ENCODE data around the gene STN1.
A peak's percentile ranks its signal among the peaks of the same experiment; 100 is the strongest.

The STN1 gene

DNA sequence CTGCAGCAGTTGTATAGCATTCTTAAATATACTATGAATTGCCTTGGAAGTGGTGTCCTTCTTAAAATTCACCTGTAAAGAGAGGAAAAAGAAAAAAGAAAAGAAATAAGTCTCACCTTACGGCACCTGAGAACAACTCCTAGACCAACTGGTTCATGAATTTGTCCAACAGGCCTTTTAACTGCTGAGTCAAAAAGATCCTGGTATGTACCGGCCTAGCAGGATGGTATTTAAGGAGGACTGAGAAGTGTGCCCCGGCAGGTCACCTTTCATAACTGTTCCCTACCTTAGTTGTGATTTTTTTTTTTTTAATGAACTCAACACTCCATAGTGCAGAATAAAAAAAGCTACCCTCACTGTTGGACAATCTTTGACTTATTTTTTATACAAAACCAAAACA is 25.8 kb downstream of the STN1 start:
- DNase-seq: no peak

DNA sequence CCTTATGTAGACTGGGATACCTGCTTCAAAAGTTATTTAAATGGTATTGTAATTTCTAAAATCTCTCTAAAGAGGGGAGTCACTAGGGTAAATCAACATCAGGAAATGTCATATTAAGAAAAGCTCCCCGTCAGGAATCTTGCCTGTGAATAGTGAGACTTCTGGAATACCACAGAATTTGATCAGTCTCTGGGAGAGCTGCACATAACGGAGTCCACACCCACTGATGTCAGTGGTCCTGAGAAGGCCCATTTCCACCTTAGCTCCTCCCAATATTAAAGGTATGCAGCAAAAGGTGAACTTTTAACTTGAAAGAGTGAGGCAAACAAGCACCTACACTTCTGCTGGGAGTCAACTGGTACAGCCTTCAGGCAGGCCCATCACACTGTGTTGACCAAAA is 27.3 kb downstream of the STN1 start:
- DNase-seq: no peak

DNA sequence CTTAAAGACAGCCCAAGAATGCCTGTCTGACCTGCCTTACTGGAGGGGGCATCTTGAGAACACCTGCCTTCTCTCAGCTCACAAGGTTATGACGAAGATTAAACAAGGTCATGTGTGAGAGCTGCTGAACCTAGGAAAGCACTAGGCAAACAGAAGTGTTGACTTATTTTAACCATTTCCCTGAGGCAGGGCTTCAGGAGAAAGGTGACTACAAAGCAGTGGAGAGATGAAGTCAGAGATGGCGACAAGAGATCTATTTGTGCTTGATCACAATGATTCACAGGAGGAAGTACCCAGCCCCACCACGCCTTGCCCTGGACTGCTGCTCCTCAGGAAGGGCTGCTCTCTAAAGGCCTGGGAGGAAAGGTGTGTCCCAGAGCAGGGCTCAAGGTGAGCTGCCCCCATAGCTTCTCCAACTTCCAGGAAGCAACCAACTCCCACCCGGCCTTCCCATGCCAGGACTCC is 27.8 kb downstream of the STN1 start:
- DNase-seq: no peak

DNA sequence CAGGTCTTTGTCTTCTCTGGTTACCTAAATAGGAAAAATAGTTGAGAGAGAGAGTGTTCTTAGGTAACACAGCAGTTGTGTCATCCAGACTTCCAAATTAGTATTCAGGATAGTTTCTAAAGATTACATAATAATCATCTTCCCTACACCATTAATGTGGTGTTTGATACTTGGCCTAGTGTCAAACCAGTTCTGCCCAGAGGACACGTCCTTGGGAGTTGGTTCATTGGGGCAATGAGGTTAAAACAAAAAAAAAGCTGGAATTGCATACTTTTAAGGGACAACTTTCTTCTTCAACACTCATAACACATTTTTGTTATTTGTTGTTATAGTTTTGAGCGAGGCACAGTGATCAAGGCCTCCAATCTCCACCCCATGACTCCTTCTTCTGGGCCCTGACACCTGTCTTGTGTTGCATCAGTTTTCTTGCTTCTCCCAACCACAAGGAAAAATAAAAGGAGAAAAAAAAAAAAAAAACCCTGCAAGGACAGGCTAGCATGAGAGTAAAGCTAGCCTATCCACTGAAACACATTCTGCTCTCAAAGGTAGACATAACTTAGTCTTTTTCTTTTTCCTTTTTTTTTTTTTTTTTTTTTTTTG is 28.8 kb downstream of the STN1 start:
- DNase-seq: no peak

DNA sequence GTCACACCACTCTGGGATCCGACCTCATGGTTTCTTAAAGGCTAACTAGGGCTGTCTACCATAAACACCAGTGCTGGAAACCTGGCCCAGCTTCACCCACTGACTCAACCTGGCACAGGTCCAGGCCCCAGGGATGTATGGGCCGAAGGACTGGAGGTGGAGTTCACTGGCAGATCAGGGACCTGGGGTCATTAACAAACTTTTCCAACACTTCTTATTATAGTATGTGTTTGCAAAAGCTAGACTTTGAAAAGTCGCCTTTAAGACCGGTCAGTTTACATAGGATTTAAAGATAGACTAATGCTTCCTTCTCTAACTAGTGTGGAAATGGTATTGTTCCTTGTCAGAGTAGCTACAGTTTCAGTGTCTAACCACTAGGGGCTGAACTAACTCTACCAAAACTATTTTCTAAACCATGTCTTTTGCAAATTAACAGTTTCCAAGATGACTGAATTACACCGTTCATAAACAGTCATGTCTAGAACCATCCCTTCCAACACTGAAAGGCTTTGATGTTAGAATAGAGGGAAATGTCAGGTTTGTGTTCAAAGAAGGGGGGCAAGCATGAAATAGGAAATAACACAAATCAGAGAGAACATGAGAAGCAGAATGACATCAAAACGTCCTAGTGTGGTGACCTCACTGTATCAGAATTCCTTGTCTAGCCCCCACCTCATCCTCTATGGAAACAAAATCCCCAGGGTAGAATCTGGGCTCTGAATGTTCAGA is 29.7 kb downstream of the STN1 start:
- peak; percentile 83 for DNase-seq

DNA sequence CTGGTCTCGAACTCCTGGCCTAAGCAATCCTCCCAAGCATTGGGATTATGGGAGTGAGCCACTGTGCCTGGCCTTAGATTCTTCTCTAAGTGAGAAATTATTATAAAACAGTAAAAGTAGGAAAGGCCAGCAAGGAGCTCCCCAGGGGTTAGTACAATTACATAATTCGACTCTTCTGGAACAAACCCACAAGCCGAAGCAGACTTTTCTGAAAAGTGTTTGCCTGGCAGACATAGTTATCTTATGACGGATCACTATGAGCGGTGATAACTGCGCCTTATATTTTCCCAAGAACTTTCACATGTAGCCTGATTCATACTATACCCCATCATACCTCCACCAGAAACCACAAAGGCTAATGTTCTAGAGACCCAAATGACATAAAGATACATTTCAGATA is 32.4 kb downstream of the STN1 start:
- peak; percentile 15 for DNase-seq

DNA sequence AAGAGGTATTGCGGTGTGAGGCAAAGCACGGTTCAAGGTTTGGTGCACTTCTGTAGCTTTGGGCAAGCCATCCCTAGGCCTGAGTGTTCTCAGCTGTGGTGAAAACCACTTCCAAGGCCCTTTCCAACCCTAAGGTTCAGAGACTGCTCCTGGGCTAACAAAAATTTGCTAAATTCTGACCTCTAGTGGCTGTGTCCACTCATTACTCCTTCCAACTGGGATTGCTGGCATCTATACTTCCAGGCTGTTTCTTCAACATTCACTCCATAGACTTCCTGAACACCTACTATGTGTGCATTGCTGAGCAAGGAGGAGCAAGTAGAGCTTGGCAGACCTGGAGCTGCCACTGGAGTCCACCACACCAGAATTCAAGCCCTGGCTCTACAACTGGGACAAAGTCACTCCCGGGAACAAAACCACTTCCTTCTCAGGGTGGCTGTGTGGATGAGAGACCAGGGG is 33.3 kb downstream of the STN1 start:
- DNase-seq: peak; percentile 70

DNA sequence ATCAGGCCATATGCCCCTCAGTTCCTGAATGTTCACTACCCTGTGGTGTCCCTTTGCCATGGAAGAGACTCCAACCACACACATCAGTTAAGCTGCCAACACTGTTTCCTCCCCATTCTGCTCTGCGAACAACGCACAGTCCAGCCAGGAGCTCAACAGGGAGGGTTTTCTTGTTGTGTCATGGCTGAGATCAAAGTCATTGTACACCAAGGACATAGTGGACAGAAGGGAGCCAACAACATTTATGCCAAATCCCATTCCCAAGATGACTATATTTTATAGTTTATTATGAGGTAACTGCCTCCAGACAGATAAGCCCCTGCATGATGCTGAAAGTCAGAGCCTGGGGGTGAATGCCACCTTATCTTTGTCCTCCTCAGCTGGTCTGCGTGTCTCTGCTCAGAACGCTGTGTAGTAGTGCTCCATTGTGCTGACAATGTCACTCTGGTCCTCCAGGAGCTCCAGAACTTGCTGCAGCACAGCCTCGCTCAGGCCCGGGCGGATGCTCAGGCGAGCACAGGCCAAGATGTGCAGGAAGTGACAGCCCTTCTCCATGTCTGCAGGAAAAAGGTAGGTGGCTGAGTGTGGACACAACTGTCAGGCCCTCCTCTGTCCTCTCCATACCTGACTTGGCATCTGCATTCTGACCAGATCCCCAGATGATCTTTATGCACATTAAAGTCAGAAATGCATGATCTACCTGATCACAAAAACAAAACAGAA is 35.5 kb downstream of the STN1 start:
- DNase-seq: no peak

DNA sequence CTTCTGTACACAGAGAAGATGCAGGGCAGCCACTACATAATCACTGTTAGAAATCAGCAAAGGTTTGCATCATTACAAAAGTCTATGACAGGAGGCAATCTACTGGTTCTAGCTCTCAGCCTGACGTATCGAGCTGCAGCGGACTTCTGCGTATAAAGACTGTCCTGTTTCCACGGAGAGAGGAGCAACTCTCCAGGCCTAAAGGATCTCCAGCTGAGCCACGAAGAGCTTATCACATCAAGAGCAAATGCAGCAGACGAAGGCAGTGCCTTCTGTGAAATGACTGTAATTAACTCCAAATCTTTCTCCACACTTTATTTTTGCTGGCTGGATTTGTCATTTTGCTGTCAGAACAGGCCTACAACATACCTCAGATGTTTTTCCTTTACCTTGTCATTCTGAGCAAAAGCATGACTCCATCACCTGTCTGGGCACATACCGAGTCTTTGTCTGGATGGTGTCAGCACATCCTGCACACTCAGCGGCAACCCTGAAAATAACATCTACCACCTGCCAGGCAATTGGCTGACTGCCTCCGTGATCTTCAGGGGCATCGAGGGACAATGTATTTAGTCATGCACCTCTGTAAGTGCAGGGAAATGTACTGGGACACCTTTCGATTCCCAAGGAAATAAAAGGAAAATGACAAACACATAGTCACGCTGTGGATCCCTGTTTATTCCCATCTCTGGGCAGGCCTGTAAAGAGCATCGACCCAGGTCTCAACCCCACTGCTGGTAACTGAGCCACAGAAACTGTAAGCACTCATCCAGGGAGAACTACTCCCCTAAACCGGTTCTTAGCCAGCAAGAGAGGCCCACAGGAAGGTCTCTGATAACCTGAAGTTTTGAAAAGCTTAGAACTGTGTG is 36.3 kb downstream of the STN1 start:
- no peak for DNase-seq

DNA sequence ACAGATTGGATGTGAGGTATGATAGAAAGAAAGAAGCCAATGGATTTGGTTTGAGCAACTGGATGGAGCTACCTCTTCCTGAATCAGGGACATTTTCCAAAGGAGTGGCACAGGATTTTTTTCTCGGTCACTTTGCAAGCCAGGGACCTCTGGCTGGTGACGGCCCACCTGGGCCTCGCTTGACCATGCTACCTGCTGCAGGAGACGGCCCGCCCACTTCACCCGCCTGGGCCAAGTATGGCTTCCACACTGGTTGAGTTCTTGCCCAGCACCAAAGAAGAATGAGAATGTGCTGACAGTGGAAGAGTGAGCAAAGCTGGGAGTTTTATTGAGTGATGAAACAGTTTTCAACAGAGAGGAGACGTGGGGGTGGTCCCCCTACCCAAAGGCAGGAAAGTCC is 38.2 kb downstream of the STN1 start:
- no peak for DNase-seq

DNA sequence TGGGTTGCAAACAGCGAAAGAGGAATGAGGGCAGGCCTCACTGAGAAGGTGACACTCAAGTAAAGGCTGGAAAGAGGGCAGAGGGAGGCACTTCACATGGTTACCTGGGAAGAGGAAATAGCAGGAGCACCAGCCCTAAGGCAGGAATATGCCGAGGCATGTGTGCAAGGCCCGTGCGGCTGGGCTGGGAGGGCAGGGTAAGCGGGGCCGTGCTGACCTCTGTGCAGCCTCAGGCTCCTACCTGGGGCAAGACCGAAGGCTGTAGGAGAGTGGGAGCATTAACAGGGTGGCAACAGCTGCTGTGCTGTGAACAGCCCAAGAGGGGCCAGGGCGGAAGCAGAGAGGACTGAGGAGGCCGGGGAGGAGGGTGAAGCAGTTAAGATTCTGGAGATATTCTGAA is 38.6 kb downstream of the STN1 start:
- DNase-seq: no peak

DNA sequence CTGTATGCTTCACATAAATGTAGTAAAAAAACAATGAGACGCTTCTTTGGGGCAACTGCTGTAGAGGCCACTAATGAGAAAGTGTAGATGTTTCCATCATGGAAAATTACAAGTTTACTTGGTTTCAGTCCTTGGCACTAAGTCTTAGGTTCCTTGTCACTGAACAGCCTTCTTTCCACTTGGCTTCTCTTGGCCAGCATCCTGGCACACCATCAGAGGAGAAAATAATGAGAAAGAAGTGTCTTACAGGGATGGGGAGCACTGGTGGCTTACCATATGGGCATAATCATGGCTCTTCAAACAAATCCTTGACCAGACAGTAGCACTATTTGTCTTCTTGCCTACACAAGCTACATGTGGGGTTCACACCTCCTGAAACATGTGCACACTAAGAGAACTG is 40.1 kb downstream of the STN1 start:
- no peak for DNase-seq

DNA sequence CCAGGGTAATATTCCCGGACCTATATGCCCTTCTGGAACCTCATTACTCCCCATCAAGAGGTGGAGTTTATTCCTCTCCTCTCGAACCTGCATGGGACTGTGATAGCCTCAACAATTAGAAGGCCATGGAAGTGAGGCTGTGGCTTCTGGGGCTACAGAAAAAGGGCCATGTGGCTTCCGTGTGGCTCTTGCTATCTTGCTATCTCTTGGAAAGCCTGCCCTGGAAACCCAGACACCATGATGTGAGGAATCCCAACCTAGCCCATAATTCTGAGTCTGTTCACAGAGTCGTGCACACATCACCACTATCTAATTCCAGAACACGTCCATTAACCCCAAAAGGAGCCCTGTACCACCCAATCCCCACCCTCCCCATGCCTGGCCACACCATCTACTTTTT is 41.8 kb downstream of the STN1 start:
- no peak for DNase-seq

DNA sequence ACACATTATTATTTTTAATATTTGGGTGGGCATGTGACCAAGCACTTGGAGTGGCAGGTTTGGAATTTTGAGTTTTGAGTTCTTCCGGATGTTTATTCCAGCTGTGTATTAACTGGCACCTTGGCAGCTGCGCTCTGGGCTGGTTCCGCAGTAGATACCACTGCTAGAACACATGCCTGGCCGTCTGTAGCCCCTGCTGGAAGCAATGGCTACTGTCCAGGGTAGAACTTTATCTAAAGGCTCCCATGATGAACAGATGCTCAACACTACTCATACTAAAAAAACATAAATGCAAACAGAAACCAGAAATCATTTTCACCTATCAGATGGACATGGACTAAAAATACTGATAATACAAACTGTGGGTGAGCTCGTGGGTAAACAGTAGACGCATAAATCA is 43.3 kb downstream of the STN1 start:
- no peak for DNase-seq

DNA sequence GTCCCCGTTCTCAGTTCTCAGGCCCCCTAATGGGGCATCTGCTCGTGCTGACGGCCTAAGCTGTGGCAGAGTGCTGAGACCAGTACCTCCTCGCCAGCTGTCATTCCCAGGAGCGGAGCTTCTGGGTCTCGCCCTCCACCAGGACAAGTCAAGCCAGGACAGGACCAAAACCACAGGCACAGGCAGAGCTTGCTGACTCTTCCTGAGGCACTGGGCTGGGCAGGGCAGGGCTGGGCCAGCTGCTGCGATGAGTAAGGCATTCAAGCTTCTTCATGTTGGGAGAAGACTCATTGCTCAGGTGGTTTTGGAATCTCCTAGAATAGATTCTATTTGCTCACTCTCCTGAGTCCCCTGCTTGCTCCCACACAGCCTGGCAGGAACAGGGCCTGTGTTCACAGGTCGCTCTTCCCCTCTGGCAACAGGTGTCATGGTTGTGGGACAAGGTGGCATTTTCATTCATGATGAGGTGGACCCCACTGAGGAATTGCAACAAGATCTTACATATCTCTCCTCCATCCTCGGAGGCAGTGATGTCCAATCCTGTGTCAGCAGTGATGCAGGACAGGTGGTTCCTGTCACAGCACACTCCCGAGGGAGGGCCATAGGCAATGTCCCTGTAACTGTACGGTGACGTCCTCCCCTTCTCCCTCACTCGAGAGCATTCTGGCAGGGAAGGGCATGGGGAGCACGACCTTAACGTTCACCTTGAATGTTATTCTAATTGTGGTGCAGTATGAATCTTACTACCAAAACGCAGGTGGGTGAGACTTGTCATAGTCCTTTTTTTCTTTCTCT is 45.6 kb downstream of the STN1 start:
- peak; percentile 61 for DNase-seq

DNA sequence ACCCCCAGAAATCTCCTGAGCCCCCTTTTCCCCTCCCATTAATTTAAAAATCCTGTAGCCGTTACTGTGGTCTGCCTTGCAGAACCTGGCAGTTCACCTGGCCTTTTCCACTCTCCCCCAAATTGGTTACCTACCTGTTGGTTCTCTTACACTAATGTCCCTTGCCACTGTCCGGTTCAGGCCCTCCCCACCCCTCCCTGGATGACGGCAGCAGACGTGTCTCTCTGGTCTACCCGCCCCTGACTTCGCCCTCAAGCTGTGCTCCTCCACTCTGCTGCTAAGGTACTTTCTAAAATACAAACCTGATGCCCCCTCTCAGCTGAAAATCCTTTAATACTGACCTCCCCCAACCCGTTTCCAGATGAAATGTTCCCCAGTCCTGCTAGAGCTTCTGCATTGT is 47.0 kb downstream of the STN1 start:
- no peak for DNase-seq

DNA sequence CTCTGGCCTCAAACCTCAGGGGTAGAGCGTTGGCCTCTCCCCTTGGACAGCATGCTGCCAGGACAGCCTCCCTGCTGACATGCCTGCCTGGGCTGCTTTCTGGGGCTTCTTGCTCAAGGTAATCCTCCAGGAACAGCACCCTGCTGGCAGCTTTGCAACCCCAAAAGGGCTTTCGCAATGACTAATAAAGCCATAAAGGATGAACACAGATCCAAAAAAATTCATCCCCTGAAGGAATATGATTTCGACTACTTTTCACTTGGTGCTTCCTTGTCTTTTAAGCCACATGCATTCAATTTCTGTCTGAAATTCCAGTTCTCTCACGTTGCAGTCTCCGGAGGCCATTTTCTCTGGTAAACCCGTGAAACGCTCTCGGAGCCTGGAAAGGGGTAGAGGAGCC is 47.5 kb downstream of the STN1 start:
- DNase-seq: peak; percentile 88

DNA sequence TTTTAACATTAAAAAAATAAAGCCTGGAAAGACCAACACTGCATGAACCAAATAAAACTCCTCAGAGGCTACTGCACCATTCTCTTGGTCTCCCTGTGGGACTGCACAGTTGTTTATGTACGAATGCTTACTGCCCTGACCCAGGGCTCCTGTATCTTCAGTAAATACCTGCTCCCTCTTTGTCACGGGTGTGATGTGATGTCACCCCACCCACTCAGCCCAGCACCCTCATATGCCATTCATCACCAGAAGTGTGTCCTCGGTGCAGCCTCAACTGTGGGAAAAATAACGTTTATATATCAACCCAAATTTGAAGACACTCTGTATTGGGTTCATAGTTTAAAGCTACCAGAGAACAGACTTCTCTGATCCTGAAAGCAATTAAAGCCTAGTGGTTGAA is 48.6 kb downstream of the STN1 start:
- no peak for DNase-seq

DNA sequence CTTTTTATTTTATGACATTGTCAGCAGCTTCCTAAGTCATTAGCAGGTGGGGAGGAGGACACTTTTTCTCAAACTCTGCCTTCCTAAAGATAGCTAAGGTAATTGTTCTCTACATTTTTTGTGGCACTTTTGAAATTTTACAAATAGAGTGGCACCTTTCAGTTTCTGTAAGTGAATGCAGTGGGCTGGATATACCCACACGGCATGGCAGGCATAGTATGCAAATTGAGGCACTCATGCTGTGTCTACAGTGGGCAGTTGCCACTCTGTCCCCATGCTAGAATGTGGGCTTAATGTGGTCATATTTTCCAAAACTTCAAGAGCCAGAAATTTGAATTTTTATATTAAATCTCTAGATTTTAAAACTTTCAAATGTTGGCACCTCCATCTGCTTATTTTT is 49.8 kb downstream of the STN1 start:
- no peak for DNase-seq

DNA sequence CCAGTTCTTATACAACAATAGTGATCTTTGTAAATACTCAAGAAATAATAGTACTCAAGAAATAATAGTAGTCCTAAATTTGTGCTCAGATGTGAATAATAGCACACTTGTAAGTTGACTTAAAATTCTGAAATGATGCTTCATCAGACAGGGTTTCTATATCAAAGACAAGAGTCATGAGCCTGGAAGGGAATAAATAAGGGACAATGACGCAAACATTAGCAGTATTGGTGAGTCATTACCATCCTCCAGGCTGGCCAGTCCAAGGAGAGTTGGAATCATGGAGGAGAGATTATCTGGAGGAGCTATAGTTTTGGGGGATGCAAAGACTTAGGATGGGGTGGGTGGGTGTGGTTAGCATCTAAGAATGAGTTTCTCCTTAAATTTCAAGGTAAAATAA is 56.5 kb downstream of the STN1 start:
- DNase-seq: peak; percentile 65

DNA sequence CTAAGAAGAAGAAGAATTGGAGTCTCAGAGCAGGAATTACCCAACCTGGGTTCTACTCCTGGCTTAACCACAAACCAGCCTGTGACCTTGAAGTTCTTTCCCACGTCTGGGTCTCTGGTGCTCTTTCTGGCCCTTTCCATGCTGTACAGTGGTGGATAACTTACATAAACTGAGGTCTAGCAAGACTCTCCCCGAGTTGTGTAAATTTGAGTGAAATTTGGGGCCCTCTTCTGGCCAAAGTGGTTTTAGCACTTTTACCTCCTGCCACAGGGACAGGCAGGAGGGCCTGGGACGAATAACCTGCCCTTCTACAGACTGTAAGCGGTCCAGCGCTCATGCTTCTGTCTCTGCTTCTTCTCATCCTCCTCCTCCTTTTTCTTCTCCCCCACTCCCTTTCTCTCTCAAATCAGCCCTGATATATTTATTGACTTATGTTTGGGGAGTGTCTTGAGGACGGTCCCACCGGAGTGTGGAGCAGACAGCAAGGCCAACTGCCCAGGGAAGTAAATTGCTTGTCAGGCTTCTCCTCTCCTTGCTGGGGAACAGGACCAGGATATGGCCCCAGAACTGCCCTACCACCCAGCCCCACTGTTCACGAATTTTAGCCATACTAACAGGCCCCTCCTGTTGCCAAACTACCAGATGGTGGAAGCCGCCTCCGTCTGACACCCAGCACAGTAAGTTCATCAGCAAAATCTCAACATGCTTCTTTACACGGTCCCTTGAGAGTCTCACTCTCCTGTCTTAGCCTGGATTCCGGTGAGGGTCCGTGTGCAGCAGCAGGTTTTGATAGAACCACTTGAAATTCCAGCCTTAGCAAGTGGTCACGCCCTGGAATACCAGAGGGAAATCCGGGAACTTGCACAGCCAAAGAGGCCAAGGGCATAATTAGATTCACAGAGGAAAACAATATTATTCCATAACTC is 58.6 kb downstream of the STN1 start:
- DNase-seq: peak; percentile 72
